Spinal cord (tissue), 10 donors: Measurements from ENCODE around the gene SH2B2. TPM values are rescaled to one million over a fixed set of nuclear protein-coding genes. Genes with fewer than 3 reads are reported as not detected.
"Not testable (repeated sequence)": the region's sequence is repeated elsewhere in the genome, so short reads cannot be mapped to it uniquely, and the experiment has no call there.

Source experiments
- DNase-seq, 6 donors: peaks; one replicate each; pipeline versions ENCODE4 v3.0.0 to v3.0.0-alpha.2; 2013 to 2015; ENCODE audit warnings: low spot score in 6 of 6, low read depth in 4 of 6
- H3K27ac ChIP-seq: one replicate; pipeline ENCODE4 v1.5.1; 2013; ENCODE audit warnings: low read depth, low read length, control low read depth
- H3K27me3 ChIP-seq: one replicate; pipeline ENCODE4 v1.6.1; 2013; ENCODE audit warnings: low read length; ENCODE audit not compliant: control insufficient read depth, insufficient read depth
- H3K36me3 ChIP-seq: one replicate; pipeline ENCODE4 v1.6.1; 2013; ENCODE audit warnings: low read length; ENCODE audit not compliant: control insufficient read depth, insufficient read depth
- H3K4me1 ChIP-seq: one replicate; pipeline ENCODE4 v1.6.1; 2013; ENCODE audit warnings: low read length; ENCODE audit not compliant: control insufficient read depth, insufficient read depth
- H3K4me3 ChIP-seq: one replicate; pipeline ENCODE4 v1.5.1; 2013; ENCODE audit warnings: low read depth, low read length, control low read depth
- H3K9me3 ChIP-seq: one replicate; pipeline ENCODE4 v1.6.1; 2013; ENCODE audit warnings: low read length; ENCODE audit not compliant: control insufficient read depth, insufficient read depth
- WGBS: methylation state at CpG from one replicate; pipeline ENCODE4 v1.1.5; 2013; ENCODE audit warnings: missing lambda C conversion rate; ENCODE audit not compliant: insufficient coverage; 5-methylcytosine and 5-hydroxymethylcytosine counted together
- polyA plus RNA-seq, 2 donors: library from polyadenylated mRNA; unstranded; fragments of 120-200 nt; gene quantifications; one replicate each; pipeline ENCODE4 v1.2.1, GENCODE V29; 2013; ENCODE audit not compliant: insufficient read length in 2 of 2
- total RNA-seq, 2 donors: library from RNA; depleted of rRNA in 1 of 2; stranded (reverse); fragments of 120-200 nt in 1 of 2; fragments of >200 nt in 1 of 2; gene quantifications; one replicate each; pipeline versions ENCODE4 v1.2.3 to v1.2.4, GENCODE V29; 2013 to 2014
- donor health status: healthy.

SH2B2 gene
- total and polyA plus RNA-seq, 4 donors, result 4.1 to 28.0 (median 13.1) TPM

- Histone ChIP-seq H3K4me3 (no peak overlapping the region), H3K27me3 (no peaks in the 10 kb centered on the region)
- WGBS, result 100% methylated on average over 2 of the region's 3 CpGs
Measured at GRCh38 chr7:102294589-102294988, 7.9 kb downstream of the SH2B2 start.

GRCh38 chr7:102295346-102296178, 8.9 kb downstream of the SH2B2 start:
- H3K27me3 ChIP-seq, result no peaks in the 10 kb centered on the region
- H3K4me3 ChIP-seq, result no peak overlapping the region
- DNase-seq, result peak in 1 of 6 donors; percentile 24
- no peaks in the 10 kb centered on the region for H3K9me3 ChIP-seq
- H3K36me3 ChIP-seq, result peaks cover 21% of the 10 kb centered on the region
- peaks cover 46% of the 10 kb centered on the region for H3K4me1 ChIP-seq
- WGBS, result 60% methylated on average over 9 of the region's 12 CpGs
- no peak overlapping the region for H3K27ac ChIP-seq

More at GRCh38 chr7:102294589-102294988, 7.9 kb downstream of the SH2B2 start:
- DNase-seq, result no peak
- Histone ChIP-seq H3K9me3 (no peaks in the 10 kb centered on the region), H3K4me1 (peaks cover 49% of the 10 kb centered on the region), H3K36me3 (peaks cover 15% of the 10 kb centered on the region), H3K27ac (no peak overlapping the region)

- Histone ChIP-seq H3K27me3 (no peaks in the 10 kb centered on the region), H3K4me1 (peaks cover 45% of the 10 kb centered on the region), H3K9me3 (no peaks in the 10 kb centered on the region), H3K36me3 (peaks cover 24% of the 10 kb centered on the region), H3K4me3 (no peak overlapping the region), H3K27ac (no peak overlapping the region)
- no peak for DNase-seq
- WGBS, result 72% methylated on average over 6 of the region's 6 CpGs
Measured at GRCh38 chr7:102296179-102296438, 9.4 kb downstream of the SH2B2 start.

GRCh38 chr7:102296514-102296913, 9.8 kb downstream of the SH2B2 start:
- Histone ChIP-seq H3K9me3 (no peaks in the 10 kb centered on the region), H3K27me3 (no peaks in the 10 kb centered on the region), H3K4me3 (no peak overlapping the region), H3K27ac (no peak overlapping the region), H3K4me1 (peaks cover 45% of the 10 kb centered on the region), H3K36me3 (peaks cover 27% of the 10 kb centered on the region)
- WGBS, result 87% methylated on average over 7 of the region's 7 CpGs
- DNase-seq, result no peak

- Histone ChIP-seq H3K27me3 (no peaks in the 10 kb centered on the region), H3K27ac (no peak overlapping the region), H3K9me3 (no peaks in the 10 kb centered on the region), H3K4me1 (peaks cover 51% of the 10 kb centered on the region), H3K4me3 (no peak overlapping the region), H3K36me3 (peaks cover 36% of the 10 kb centered on the region)
- DNase-seq, result no peak
- WGBS, result 96% methylated on average over 8 of the region's 10 CpGs
Measured at GRCh38 chr7:102297487-102298218, 11.0 kb downstream of the SH2B2 start.

- DNase-seq, result peak in 1 of 6 donors; percentile 31
- Histone ChIP-seq H3K9me3 (no peaks in the 10 kb centered on the region), H3K4me3 (no peak overlapping the region), H3K27ac (no peak overlapping the region), H3K4me1 (peaks cover 45% of the 10 kb centered on the region), H3K27me3 (no peaks in the 10 kb centered on the region), H3K36me3 (peaks cover 48% of the 10 kb centered on the region)
- 50% methylated on average over 84 of the region's 84 CpGs for WGBS
Measured at GRCh38 chr7:102300643-102301221, 14.1 kb downstream of the SH2B2 start.

- Histone ChIP-seq H3K36me3 (peaks cover 48% of the 10 kb centered on the region), H3K4me1 (peaks cover 40% of the 10 kb centered on the region)
- not testable (repeated sequence) for H3K27ac ChIP-seq, H3K9me3 ChIP-seq, DNase-seq, H3K4me3 ChIP-seq, H3K27me3 ChIP-seq
- 90% methylated on average over 2 of the region's 14 CpGs for WGBS
Measured at GRCh38 chr7:102301367-102301766, 14.7 kb downstream of the SH2B2 start.

GRCh38 chr7:102302025-102302424, 15.4 kb downstream of the SH2B2 start:
- WGBS, result 54% methylated on average over 6 of the region's 6 CpGs
- Histone ChIP-seq H3K36me3 (peaks cover 55% of the 10 kb centered on the region), H3K4me3 (no peak overlapping the region), H3K27me3 (no peaks in the 10 kb centered on the region), H3K27ac (no peak overlapping the region), H3K9me3 (no peaks in the 10 kb centered on the region), H3K4me1 (peaks cover 45% of the 10 kb centered on the region)
- DNase-seq, result no peak

- DNase-seq, result no peak
- no peaks in the 10 kb centered on the region for H3K9me3 ChIP-seq
- H3K4me1 ChIP-seq, result peaks cover 58% of the 10 kb centered on the region
- no peak overlapping the region for H3K4me3 ChIP-seq
- H3K36me3 ChIP-seq, result peaks cover 73% of the 10 kb centered on the region
- no peak overlapping the region for H3K27ac ChIP-seq
- WGBS, result 68% methylated on average over 11 of the region's 13 CpGs
- H3K27me3 ChIP-seq, result no peaks in the 10 kb centered on the region
Measured at GRCh38 chr7:102303669-102304422, 17.2 kb downstream of the SH2B2 start.
